ENCODE measurements around the gene EPN1.

- TF ChIP-seq CTCF (optimal IDR thresholded peaks at IDR 0.05 in 1 of 3, IDR thresholded peaks at IDR 0.05 in 1 of 3, conservative IDR thresholded peaks at IDR 0.05 in 1 of 3; ENCODE audit: extremely low read depth in 1 of 3, insufficient read depth in 2 of 3, low read length in 3 of 3) (no peak), EZH2 (IDR thresholded peaks at IDR 0.05; ENCODE audit: low read length) (no peak)
Measured at GRCh38 chr19:55648585-55649267, 26.3 kb upstream of the EPN1 start.
